ENCODE results near the gene PLEKHD1.

Gene PLEKHD1

GRCh38 chr14:69518289-69519101 lies 34.0 kb downstream of the PLEKHD1 start:
- peak; percentile 18 for DNase-seq (ENCODE audit: low spot score)

GRCh38 chr14:69519204-69520100 lies 34.9 kb downstream of the PLEKHD1 start:
- DNase-seq (ENCODE audit: low spot score): peak; percentile 35

GRCh38 chr14:69522026-69522425 lies 37.5 kb downstream of the PLEKHD1 start:
- DNase-seq (ENCODE audit: low spot score): no peak

- DNase-seq (ENCODE audit: low spot score): no peak
Observed at GRCh38 chr14:69525896-69526295, 41.4 kb downstream of the PLEKHD1 start.

GRCh38 chr14:69527635-69528034 lies 43.1 kb downstream of the PLEKHD1 start:
- no peak for DNase-seq (ENCODE audit: low spot score)

GRCh38 chr14:69528143-69528542 lies 43.6 kb downstream of the PLEKHD1 start:
- DNase-seq (ENCODE audit: low spot score): no peak

- DNase-seq (ENCODE audit: low spot score): no peak
Observed at GRCh38 chr14:69528930-69529329, 44.4 kb downstream of the PLEKHD1 start.

- DNase-seq (ENCODE audit: low spot score): no peak
Observed at GRCh38 chr14:69529563-69529962, 45.0 kb downstream of the PLEKHD1 start.

- DNase-seq (ENCODE audit: low spot score): no peak
Observed at GRCh38 chr14:69530095-69530494, 45.6 kb downstream of the PLEKHD1 start.

GRCh38 chr14:69531135-69531534 lies 46.6 kb downstream of the PLEKHD1 start:
- no peak for DNase-seq (ENCODE audit: low spot score)

- no peak for DNase-seq (ENCODE audit: low spot score)
Observed at GRCh38 chr14:69532561-69533340, 48.2 kb downstream of the PLEKHD1 start.

- peak; percentile 71 for DNase-seq (ENCODE audit: low spot score)
Observed at GRCh38 chr14:69535230-69535848, 50.8 kb downstream of the PLEKHD1 start.

GRCh38 chr14:69536971-69537370 lies 52.4 kb downstream of the PLEKHD1 start:
- DNase-seq (ENCODE audit: low spot score): no peak

- DNase-seq (ENCODE audit: low spot score): no peak
Observed at GRCh38 chr14:69537900-69538299, 53.4 kb downstream of the PLEKHD1 start.

GRCh38 chr14:69538766-69539165 lies 54.2 kb downstream of the PLEKHD1 start:
- DNase-seq (ENCODE audit: low spot score): no peak

GRCh38 chr14:69539631-69540410 lies 55.3 kb downstream of the PLEKHD1 start:
- DNase-seq (ENCODE audit: low spot score): no peak

GRCh38 chr14:69540654-69541335 lies 56.3 kb downstream of the PLEKHD1 start:
- no peak for DNase-seq (ENCODE audit: low spot score)

- DNase-seq (ENCODE audit: low spot score): no peak
Observed at GRCh38 chr14:69542311-69542710, 57.8 kb downstream of the PLEKHD1 start.

GRCh38 chr14:69543341-69544115 lies 59.0 kb downstream of the PLEKHD1 start:
- DNase-seq (ENCODE audit: low spot score): no peak
